Prostate gland (tissue), 2 donors: ENCODE measurements around the gene OR6C75.
"Not testable (repeated sequence)": the region's sequence is repeated elsewhere in the genome, so short reads cannot be mapped to it uniquely, and the experiment has no call there.

ENCODE experiments used
- CTCF ChIP-seq, 4 experiments: fragments of 200-600 bp in 2 of 4; fragments of 450-650 bp in 2 of 4; sonication (generic) in 2 of 4; IDR thresholded peaks; 1 replicate in 3 of 4; 2 replicates in 1 of 4; pipeline ENCODE4 v1.5.1; 2016 to 2019; ENCODE audit warnings: antibody characterized with exemption in 4 of 4, mild to moderate bottlenecking in 2 of 4, moderate library complexity in 2 of 4
- POLR2A ChIP-seq: fragments of 450-650 bp; IDR thresholded peaks from one replicate; pipeline ENCODE4 v1.6.1; 2016; ENCODE audit warnings: antibody characterized with exemption, mild to moderate bottlenecking
- POLR2AphosphoS5 ChIP-seq: sonication (generic); formaldehyde crosslinking; IDR thresholded peaks from one replicate; pipeline ENCODE4 v1.6.1; 2017; ENCODE audit warnings: antibody characterized with exemption

DNA sequence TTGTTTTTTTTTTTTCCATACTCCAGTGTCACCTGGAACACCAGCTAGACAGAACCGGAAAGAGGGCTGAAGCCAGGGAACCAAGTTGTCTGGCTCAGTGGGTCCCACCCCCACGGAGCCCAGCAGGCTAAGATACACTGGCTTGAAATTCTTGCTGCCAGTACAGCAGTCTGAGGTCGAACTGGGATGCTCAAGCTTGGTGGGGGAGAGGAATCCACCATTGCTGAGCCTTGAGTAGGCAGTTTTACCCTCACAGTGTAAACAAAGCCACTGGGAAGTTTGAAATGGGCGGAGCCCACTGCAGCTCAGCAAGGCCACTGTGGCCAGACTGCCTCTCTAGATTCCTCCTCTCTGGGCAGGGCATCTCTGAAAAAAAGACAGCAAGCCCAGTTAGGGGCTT, 7.4 kb upstream of the OR6C75 start:
- TF ChIP-seq POLR2AphosphoS5; CTCF (IDR thresholded peaks at IDR 0.05); POLR2A: not testable (repeated sequence)
